Right atrium auricular region (tissue), 2 donors: ENCODE data around the gene GGN. TPM values are rescaled to one million over a fixed set of nuclear protein-coding genes. Genes with fewer than 3 reads are reported as not detected.

Experiments
- DNase-seq: peaks from one replicate; pipeline ENCODE4 v3.0.0-alpha.2; 2019; ENCODE audit warnings: low spot score
- H3K27ac ChIP-seq, 2 donors: fragments of 200-600 bp; sonication (generic); 1 replicate in 1 of 2; 2 replicates in 1 of 2; pipeline ENCODE4 v1.5.1; 2016 to 2019
- H3K27me3 ChIP-seq, 2 donors: fragments of 200-600 bp; sonication (generic); one replicate each; pipeline versions ENCODE4 v1.5.1 to v1.6.0; 2017 to 2019
- H3K36me3 ChIP-seq: fragments of 200-600 bp; sonication (generic); one replicate; pipeline ENCODE4 v1.5.1; 2016
- H3K4me1 ChIP-seq, 2 donors: fragments of 200-600 bp; sonication (generic); one replicate each; pipeline versions ENCODE4 v1.5.1 to v1.6.0; 2017 to 2019
- H3K4me3 ChIP-seq, 2 donors: fragments of 200-600 bp; sonication (generic); 1 replicate in 1 of 2; 2 replicates in 1 of 2; pipeline ENCODE4 v1.5.1; 2017 to 2019; ENCODE audit warnings: mild to moderate bottlenecking in 1 of 2, moderate library complexity in 1 of 2
- H3K9me3 ChIP-seq, 2 donors: fragments of 200-600 bp; sonication (generic); one replicate each; pipeline ENCODE4 v1.5.1; 2019
- total RNA-seq, 2 donors: library from RNA; depleted of rRNA; stranded (reverse); fragments of >200 nt; gene quantifications; one replicate each; pipeline ENCODE4 v1.1.0, GENCODE V29; 2016
- TF ChIP-seq, protein P1 (sequence below), 2 donors: fragments of 200-600 bp; sonication (generic); IDR thresholded peaks; one replicate each; pipeline ENCODE4 v1.5.1; 2019; ENCODE audit warnings: antibody characterized with exemption in 2 of 2

GGN gene
- total RNA-seq, 2 donors from 2014 or later: 0.37 to 1.3 TPM

DNA sequence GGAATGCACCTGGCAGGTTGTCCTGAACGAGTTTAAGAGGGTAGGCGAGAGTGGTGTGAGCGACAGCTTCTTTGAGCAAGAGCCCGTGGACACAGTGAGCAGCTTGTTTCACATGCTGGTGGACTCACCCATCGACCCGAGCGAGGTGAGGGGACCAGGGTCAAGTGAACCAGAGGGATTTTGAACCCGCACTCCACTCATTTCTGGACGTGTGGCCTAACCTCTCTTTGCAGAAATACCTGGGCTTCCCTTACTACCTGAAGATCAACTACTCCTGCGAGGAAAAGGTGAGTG is 50.5 kb downstream of the GGN start:
- peak overlapping the region; percentile 98 to 99 for H3K27ac ChIP-seq
- no peaks in the 10 kb centered on the region for H3K9me3 ChIP-seq
- H3K36me3 ChIP-seq: no peaks in the 10 kb centered on the region
- H3K4me1 ChIP-seq: peaks cover 0 to 13% of the 10 kb centered on the region in 2 donors
- H3K4me3 ChIP-seq: peak overlapping the region; percentile 64 to 80
- no peaks in the 10 kb centered on the region for H3K27me3 ChIP-seq
- DNase-seq: no peak
- TF ChIP-seq, protein P1, sequence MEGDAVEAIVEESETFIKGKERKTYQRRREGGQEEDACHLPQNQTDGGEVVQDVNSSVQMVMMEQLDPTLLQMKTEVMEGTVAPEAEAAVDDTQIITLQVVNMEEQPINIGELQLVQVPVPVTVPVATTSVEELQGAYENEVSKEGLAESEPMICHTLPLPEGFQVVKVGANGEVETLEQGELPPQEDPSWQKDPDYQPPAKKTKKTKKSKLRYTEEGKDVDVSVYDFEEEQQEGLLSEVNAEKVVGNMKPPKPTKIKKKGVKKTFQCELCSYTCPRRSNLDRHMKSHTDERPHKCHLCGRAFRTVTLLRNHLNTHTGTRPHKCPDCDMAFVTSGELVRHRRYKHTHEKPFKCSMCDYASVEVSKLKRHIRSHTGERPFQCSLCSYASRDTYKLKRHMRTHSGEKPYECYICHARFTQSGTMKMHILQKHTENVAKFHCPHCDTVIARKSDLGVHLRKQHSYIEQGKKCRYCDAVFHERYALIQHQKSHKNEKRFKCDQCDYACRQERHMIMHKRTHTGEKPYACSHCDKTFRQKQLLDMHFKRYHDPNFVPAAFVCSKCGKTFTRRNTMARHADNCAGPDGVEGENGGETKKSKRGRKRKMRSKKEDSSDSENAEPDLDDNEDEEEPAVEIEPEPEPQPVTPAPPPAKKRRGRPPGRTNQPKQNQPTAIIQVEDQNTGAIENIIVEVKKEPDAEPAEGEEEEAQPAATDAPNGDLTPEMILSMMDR (IDR thresholded peaks at IDR 0.05): no peak

DNA sequence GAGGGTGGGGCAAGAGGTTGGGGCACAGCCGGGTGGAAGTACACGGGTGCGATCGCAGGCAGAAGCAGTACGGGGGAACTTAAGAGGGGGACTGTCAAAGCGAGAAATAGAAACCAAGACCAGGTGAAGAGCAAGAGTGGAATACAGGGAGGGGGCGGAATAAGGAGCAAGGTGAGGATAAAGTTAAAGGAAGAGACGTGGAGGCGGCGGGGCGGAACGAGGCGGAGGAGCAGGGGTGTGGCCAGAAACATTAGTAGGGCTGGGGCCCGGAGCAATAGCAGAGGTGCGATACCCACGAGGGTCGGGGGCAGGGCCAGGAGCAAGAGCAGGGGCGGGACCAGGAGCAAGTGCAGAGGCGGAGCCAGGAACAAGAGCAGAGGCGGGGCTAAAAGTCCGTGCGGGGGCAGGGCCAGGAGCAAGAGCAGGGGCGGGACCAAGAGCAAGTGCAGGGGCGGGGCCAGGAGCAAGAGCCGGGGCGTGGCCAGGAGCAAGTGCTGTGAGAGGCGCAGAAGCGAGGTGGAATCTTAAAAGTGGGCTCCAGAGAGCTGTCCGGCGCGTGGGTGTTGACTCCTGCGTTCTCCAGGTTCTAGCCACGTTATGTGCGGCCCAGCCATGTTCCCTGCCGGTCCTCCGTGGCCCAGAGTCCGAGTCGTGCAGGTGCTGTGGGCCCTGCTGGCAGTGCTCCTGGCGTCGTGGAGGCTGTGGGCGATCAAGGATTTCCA is 51.0 kb downstream of the GGN start:
- Histone ChIP-seq H3K27ac (peak overlapping the region; percentile 98 to 99), H3K4me1 (peaks cover 0 to 13% of the 10 kb centered on the region in 2 donors), H3K27me3 (no peaks in the 10 kb centered on the region), H3K36me3 (no peaks in the 10 kb centered on the region), H3K4me3 (peak overlapping the region; percentile 64 to 80), H3K9me3 (no peaks in the 10 kb centered on the region)
- DNase-seq: peak; percentile 95
- TF ChIP-seq, protein P1 (IDR thresholded peaks at IDR 0.05): no peak

DNA sequence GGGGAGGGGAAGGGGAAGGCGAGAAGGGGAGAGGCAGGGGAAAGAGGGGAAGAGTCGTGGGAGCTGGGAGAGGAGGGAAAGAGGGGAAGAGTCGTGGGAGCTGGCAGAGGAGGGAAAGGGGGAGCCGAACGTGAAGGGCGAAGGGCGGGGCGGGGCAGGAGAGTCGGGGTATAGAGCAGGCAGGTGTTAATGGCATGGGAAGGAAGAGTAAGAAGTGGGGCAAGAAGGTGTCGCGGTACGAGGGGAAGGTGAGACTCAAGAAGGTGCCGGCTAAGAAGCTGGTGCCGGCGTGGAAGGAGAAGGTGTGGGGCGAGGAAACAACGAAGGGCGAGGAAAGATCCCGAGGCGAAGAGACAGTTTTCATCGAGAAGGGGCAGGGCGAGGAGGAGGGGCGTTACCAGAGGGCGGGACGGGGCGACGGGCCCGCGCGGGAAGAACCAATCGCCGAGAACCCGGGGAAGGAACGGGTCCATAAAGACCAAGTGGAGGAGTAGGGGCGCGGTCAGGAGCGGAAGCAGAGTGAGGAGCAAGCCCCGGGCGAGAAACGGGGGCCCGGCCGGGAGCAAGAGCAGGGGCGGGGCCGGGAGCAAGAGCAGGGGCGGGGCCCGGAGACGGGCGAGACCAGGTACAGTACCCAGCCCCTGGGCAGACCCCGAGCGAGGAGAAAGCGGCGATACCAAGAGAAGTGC is 51.7 kb downstream of the GGN start:
- Histone ChIP-seq H3K9me3 (no peaks in the 10 kb centered on the region), H3K36me3 (no peaks in the 10 kb centered on the region), H3K27me3 (no peaks in the 10 kb centered on the region), H3K27ac (peak overlapping the region; percentile 98 to 99), H3K4me1 (peaks cover 0 to 13% of the 10 kb centered on the region in 2 donors), H3K4me3 (peak overlapping the region; percentile 64 to 80)
- TF ChIP-seq, protein P1 (IDR thresholded peaks at IDR 0.05): no peak
- peak; percentile 97 for DNase-seq

Other genes with a start within 250 kb of the GGN start
- not detected for gene DPF1, start 163.8 kb downstream of the GGN start, total RNA-seq
- gene PPP1R14A, start 131.7 kb downstream of the GGN start, total RNA-seq: 10 to 100 TPM; 28.0 to 30.0 TPM
- gene SPINT2, start 123.5 kb downstream of the GGN start, total RNA-seq: 10 to 100 TPM; 11.1 to 52.7 TPM
- 10 to 100 TPM; 18.9 to 48.6 TPM for gene C19orf33, start 83.8 kb downstream of the GGN start, total RNA-seq
- 10 to 100 TPM; 20.1 to 26.9 TPM for gene YIF1B, start 72.1 kb downstream of the GGN start, total RNA-seq
- 1 to 10 TPM; 1.3 to 3.8 TPM for gene KCNK6, start 68.2 kb downstream of the GGN start, total RNA-seq
- gene CATSPERG, start 52.2 kb downstream of the GGN start, total RNA-seq: 1 to 10 TPM in 1 of 2 donors, under 1 TPM in 1; 0.22 to 2.7 TPM
- gene PSMD8, start 13.5 kb downstream of the GGN start, total RNA-seq: 100 to 1,000 TPM; 403 to 603 TPM
- gene SPRED3, start 663 bp upstream of the GGN start, total RNA-seq: under 1 TPM; 0.56 to 0.67 TPM
- gene FAM98C, start 15.1 kb upstream of the GGN start, total RNA-seq: 10 to 100 TPM; 11.9 to 19.8 TPM
- gene RASGRP4, start 38.2 kb upstream of the GGN start, total RNA-seq: 1 to 10 TPM; 1.1 to 2.9 TPM
- 1 to 10 TPM in 1 of 2 donors, under 1 TPM in 1; 0.33 to 1.7 TPM for gene RYR1, start 45.7 kb upstream of the GGN start, total RNA-seq
- 1 to 10 TPM in 1 of 2 donors, under 1 TPM in 1; 0.83 to 4.2 TPM for gene MAP4K1, start 229.9 kb upstream of the GGN start, total RNA-seq
- gene EIF3K, start 231.2 kb upstream of the GGN start, total RNA-seq: 100 to 1,000 TPM; 716 to 786 TPM